Omental fat pad (tissue), 4 donors: ENCODE measurements around the gene ZAP70. TPM values are rescaled to one million over a fixed set of nuclear protein-coding genes. Genes with fewer than 3 reads are reported as not detected.

Source experiments
- ATAC-seq: fragments of 150-250 bp; one replicate; pipeline ENCODE4 v1.9.1; 2016; ENCODE audit warnings: mild to moderate bottlenecking, moderate library complexity; ENCODE audit not compliant: low FRiP score
- DNase-seq: peaks from one replicate; pipeline ENCODE4 v3.0.0-alpha.2; 2019; ENCODE audit warnings: low spot score
- total RNA-seq, 4 donors: library from RNA; depleted of rRNA; stranded (reverse); fragments of >200 nt; gene quantifications; one replicate each; pipeline ENCODE4 v1.1.0, GENCODE V29; 2016
- TF ChIP-seq, protein P1 (sequence below), 3 donors: fragments of 450-650 bp; IDR thresholded peaks; one replicate each; pipeline ENCODE4 v1.5.1; 2016 to 2017; ENCODE audit warnings: antibody characterized with exemption in 3 of 3, mild to moderate bottlenecking in 3 of 3, moderate library complexity in 2 of 3

Gene ZAP70
- total RNA-seq, 4 donors from 2014 or later = 4.1 to 9.6 (median 6.5) TPM

DNA sequence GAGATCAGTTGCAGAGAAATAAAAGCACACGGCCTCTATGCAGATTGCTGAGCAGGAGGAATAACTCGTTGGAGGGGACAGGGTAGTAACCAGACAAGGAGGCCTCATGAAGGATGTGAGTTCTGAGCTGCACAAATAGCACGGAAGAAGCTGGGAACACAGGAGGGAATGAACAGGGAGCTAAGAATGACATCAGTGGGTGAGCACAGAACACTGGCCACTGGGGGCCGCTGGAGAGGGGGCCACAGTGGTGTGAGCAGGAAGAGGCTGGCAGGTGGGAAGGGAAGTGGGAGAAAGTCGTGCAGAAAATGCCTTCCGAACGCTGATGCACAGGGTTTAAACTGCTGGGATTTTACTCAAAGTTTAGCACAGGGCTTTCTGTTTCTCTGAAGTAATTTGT lies 61.0 kb downstream of the ZAP70 start:
- TF ChIP-seq, protein P1, sequence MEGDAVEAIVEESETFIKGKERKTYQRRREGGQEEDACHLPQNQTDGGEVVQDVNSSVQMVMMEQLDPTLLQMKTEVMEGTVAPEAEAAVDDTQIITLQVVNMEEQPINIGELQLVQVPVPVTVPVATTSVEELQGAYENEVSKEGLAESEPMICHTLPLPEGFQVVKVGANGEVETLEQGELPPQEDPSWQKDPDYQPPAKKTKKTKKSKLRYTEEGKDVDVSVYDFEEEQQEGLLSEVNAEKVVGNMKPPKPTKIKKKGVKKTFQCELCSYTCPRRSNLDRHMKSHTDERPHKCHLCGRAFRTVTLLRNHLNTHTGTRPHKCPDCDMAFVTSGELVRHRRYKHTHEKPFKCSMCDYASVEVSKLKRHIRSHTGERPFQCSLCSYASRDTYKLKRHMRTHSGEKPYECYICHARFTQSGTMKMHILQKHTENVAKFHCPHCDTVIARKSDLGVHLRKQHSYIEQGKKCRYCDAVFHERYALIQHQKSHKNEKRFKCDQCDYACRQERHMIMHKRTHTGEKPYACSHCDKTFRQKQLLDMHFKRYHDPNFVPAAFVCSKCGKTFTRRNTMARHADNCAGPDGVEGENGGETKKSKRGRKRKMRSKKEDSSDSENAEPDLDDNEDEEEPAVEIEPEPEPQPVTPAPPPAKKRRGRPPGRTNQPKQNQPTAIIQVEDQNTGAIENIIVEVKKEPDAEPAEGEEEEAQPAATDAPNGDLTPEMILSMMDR (IDR thresholded peaks at IDR 0.05) = no peak
- DNase-seq = no peak
- ATAC-seq = no peak

DNA sequence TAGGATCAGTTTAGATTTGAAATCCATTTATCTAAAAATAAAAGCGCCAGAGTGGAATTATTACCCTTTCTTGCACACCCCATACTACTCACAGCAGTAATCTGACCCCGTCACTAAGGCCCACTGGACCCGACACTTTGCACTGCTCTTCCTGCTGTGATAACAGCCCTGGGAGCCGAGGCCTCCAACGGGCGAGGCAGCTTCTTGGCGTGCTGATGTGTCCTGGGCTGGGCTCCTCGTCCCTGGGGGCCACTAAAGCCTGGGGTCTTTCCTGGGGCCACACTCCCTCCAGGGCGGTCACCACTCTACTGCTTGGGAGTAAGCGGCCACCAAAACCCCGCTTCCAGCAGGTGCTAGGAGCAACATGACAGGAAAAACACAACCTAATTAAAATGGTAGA lies 61.7 kb downstream of the ZAP70 start:
- DNase-seq (no peak), ATAC-seq (no peak)
- TF ChIP-seq, protein P1 (IDR thresholded peaks at IDR 0.05) = no peak

DNA sequence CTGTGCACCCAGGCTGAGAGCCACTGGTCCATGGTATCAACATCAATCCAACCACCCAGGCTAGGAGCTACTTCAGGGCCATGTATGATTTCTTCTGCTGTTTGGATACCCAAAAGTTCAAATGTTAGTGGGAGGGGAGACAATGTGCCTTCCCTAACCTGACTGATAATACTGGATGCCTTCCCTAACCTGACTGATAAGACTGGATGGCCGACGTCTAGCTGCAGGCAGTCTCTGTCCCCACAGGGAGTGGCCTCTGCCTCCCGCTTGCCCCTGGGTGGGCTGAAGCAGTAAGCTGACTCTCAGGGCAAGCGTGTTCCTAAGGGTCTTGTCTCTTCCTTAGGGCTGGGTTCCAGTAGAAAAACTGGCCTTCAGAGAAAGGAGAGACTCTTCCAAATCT lies 65.8 kb downstream of the ZAP70 start:
- DNase-seq = no peak
- TF ChIP-seq, protein P1 (IDR thresholded peaks at IDR 0.05) = no peak
- no peak for ATAC-seq

DNA sequence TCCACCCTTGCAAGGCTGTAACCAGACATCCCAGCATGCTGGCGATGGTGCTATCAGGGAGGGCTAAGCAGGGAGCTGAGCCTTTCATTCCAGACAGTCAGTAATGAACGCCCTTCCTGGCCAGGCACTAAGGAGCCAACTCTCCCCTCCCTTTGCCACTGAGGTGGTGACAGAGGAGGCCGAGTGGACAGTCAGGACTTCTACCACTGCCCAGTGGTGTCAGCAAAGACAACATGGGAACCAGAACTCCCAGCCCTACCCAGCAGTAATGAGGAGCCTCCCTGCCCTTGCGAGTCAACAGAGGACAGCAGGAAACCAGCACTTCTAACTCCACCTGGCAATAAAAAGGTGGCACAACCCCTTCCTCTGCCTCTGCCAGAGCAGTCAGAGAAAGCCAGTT lies 68.6 kb downstream of the ZAP70 start:
- TF ChIP-seq, protein P1 (IDR thresholded peaks at IDR 0.05) = no peak
- DNase-seq (no peak), ATAC-seq (no peak)

DNA sequence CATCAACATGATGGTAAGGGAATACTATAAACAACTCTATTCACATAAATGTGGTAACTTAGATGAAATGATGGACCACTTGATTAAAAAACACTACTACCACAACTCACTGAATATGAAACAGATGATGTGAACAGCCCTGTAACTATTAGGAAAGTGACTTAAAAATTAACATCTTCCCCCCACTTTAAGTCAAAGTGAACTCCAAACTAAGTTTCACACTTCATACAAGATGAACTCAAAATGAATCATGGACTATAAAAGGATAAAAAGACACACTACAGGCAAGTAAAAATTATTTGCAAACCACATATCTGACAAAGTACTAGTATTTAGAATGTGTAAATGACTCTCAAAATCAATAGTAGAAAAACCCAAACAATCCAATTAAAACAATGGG lies 71.6 kb downstream of the ZAP70 start:
- DNase-seq (no peak), ATAC-seq (no peak)
- TF ChIP-seq, protein P1 (IDR thresholded peaks at IDR 0.05) = no peak

DNA sequence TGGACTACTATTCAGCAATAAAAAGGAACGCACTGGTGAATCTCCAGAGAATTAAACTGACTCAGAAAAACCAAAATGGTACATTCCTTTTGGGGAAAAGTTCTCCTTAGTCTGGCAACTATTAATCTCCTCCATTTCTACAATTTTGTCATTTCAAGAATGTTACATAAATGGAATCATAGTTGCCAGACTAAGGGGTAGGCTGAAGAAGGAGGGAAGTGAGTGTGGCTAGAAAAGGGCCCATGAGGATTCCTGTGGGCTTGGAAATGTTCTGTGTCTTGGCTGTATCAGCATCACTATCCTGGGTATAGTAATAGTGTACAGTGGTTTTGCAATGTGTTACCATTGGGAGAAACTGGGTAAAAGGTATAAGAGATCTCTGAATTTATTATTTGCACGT lies 72.4 kb downstream of the ZAP70 start:
- ATAC-seq (no peak), DNase-seq (no peak)
- TF ChIP-seq, protein P1 (IDR thresholded peaks at IDR 0.05) = no peak

DNA sequence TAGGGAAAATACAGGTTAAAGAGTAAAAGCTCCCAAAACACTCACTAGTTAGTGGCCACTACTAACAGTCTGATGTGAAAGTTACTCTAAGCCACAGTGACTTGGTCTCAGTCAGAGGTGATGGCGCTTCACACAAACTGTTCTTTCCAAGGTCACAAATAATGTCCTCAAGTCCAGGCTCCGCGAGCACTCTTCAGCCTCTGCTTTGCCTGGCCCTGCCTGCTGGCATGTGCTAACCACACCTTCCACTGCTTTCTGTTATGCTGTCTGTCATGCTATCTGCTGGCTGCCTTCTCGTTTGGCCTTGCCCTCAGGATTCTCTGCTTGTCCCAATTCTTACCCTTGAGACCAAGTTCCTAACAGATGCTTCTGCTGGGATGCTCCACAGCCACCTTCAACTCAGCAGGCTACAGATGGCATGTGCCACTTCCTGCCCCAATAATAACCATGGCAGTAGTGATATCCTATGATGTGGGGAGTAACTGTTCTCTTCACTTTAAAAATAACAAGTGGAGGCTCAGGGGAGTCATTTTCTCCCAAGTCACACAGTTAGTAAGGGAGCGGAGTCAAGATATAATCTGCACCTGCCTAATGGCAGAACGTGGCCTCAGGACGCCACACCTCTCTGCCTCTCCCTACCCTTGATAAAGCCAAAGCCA lies 75.7 kb downstream of the ZAP70 start:
- DNase-seq (no peak), ATAC-seq (no peak)
- TF ChIP-seq, protein P1 (IDR thresholded peaks at IDR 0.05) = no peak
